Superior temporal gyrus (tissue), 1 donor: ENCODE measurements around the gene DNAI2.

Experiments
- DNase-seq: peaks from one replicate; pipeline ENCODE4 v3.0.0-alpha.2; 2016; ENCODE audit errors: extremely low spot score

The DNAI2 gene

DNA sequence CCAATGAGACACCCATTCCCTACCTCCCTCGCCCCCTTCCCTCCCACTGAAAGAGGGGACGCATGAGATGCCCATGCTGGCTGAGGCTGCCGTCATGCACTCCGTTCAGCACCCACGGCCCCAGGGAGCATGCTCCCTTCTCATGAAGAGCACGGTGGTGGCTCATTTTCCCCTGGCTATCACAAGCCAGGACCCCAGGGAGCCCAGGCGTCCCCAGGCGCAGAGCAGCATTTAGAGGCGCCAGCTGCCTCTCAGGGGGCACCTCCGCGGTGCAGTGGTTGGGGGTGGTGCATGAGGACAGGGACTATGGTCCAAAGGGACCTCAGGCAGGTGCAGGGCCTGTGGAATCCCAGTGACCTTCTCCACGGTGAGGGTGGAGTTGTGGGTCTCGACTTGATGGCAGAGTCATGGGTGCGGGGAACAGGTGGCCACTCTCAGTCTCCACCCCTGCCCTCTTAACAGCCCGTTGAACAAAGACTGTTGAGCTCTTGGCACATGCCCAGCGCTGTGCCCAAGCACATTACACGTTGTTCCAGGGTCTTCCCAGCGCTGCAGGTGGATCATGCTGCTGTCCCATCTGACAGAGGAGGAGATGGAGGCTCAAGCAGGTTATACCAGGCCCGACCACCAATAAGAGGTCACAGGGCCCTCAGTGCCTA, 65.6 kb downstream of the DNAI2 start:
- no peak for DNase-seq

- peak; percentile 70 for DNase-seq
Measured at GRCh38 chr17:74340470-74341023, 66.5 kb downstream of the DNAI2 start.

- DNase-seq, result no peak
Measured at GRCh38 chr17:74342224-74342623, 68.2 kb downstream of the DNAI2 start.

DNA sequence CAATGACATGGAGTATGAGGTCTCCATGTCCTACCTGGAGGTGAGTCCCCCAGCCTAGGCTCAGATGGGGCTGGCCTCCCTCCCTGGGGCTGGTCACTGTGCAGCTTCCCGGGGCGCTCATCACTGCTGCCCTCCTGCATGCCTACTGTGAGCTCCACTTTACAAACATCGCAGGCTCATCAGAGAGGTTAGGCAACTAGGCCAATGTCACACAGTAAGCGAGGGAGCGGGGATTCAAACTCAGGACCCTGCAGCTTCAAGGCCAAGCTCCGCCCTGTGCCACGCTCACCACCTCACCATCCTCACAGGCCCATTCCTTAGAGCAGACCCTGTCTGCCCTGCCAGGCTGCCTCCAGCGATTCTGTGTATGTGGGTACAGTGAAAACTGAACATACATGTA, 69.1 kb downstream of the DNAI2 start:
- no peak for DNase-seq

DNA sequence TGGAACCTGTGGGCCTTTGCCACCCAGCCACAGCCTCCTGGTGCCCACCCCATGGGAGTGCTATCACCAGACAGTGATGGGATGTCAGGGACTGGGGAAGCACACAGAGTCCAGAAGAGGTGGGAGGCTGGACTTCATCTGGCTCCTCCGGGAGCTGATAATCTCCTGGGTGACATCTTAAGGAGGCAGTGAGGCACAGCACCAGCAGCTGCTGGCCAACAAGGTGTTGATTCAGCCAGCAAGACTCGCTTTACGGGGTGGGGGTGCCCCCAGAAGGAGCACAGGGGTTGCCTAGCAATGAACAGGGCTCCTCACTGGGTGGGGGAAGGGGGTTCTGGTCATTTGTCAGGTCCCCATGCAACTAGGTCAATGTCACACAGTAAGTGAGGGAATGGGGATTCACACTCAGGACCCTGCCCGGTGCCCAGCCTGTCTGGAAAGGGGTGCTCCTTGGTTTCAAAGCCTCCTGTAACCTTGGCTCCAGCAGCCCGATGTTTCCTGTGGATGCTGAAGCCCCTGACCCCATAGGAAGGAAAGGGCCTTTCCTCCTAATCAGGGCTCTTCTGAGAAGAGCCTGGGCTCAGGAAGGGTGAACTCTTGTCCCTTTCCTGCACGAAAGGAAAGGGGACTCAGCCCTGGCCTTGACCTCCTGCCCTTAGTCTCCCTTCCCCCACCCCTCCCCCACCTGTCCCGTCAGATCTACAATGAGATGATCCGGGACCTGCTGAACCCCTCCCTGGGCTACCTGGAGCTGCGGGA, 69.7 kb downstream of the DNAI2 start:
- no peak for DNase-seq

DNA sequence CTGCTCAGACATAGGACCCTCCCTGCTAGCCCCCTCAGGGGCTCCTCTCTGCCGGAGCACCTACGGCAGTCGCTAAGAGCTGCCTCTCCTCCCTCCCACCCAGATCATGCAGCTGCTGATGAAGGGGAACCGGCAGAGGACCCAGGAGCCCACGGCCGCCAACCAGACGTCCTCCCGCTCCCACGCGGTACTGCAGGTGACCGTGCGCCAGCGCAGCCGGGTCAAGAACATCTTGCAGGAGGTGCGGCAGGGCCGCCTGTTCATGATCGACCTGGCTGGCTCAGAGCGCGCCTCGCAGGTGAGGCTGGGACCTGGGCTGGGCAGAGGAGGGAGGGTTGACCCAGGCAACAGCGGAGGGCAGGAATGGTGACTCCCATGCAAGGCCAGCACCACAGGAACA, 70.6 kb downstream of the DNAI2 start:
- no peak for DNase-seq

DNA sequence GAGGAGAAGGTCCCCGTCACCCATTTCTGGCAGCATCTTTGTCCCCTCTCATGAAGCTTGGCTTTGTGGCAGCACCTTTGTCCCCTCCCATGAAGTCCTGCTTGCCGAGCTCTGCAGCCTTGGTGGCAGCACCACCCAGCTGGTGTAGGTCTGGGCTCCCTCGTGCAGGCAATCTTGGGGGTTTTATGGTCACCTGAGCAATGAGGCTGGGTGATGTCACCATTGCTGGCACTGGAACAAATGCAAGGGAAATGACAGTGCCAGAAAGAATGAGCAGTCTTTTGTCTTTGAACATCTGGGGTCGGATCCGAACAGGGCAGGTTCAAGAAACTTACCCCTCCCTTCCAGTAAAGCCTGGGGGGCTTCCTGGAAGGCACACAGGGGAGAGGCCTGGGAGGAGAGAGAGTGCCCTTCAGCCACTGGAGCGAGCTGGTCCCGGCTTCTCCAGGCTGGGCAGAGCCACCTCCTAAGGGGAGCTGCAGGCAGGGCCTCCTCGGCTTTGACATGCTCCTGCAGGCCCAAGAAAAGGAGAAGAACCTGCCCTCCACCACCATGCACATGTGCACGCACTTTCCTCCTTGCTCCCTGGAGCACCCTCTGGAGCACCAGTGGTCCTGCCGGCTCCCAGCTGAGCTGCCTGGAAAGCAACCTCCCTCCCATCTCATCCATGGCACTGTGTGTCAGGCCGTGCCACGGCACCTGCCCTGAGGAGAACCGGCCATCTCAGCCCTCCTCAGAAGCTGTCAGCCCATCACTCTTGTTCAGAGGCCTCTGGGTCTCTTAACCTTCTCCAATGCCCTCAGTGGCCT, 71.6 kb downstream of the DNAI2 start:
- no peak for DNase-seq

- no peak for DNase-seq
Measured at GRCh38 chr17:74347646-74348045, 73.6 kb downstream of the DNAI2 start.

GRCh38 chr17:74349120-74349519, 75.1 kb downstream of the DNAI2 start:
- DNase-seq, result no peak

DNA sequence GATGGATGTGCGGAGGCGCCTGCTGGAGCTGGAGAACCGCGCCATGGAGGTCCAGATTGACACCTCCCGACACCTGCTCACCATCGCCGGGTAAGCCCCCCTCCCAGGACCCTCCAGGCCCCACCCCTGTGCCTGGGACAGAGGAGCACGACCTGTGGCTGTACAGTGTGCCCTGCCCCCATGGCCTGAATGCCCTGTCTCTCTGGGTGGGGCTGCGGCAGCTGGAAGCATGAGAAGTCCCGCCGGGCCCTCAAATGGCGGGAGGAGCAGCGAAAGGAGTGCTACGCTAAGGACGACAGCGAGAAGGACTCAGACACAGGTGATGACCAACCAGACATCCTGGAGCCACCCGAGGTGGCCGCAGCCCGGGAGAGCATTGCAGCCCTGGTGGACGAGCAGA, 76.5 kb downstream of the DNAI2 start:
- no peak for DNase-seq

DNA sequence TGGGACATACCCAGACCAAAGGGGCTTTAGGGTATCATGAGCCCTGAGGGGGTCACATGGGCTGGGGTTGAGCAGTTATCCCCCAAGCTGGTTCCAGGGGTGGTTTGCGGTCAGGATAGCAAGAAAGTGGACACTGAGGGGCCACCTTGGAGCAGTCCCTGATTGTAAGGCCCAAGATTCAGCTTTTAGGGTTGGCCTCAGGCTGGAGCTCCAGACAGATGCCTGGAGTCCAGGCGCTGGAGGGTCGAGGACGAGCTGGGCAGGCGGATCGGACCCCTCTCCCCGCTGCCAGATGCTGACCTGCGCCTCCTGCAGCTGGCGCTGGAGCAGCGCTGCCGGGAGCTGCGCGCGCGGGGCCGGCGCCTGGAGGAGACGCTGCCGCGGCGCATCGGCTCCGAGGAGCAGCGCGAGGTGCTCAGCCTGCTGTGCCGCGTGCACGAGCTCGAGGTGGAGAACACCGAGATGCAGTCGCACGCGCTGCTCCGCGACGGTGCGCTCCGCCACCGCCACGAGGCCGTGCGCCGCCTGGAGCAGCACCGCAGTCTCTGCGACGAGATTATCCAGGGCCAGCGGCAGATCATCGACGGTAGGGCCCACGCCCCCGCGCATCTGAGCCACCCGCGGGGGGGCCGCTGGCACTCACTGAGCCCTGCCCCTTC, 77.6 kb downstream of the DNAI2 start:
- no peak for DNase-seq

DNA sequence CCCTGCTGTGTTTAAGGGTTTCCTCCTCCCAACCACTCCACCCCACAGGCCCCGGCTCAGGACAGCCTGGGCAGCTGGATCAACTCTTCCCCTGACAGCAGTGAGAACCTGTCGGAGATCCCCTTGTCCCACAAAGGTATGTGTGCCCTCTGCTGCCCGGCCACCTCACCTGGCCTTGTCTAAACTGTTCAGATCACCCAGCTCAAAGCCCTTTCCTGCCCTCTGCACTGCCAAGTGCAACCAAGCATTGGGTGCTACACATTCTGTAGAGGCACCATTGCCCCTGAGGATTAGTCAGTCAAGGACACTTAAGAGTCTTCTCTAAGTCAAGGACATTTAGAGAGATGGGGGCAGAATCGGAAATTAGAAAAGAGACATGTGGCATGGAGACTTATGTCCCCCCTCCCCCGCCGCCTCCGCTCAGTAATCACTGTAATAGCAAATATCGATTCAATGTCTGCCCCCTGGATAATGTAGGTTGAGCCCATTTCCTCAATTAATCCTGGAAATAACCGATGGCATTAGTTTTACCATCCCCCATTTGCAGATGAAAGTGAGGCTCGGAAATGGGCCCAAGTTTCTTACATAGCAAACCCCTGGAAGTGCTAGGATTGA, 79.5 kb downstream of the DNAI2 start:
- DNase-seq, result no peak

- DNase-seq, result peak; percentile 38
Measured at GRCh38 chr17:74354123-74354522, 80.1 kb downstream of the DNAI2 start.

- DNase-seq, result no peak
Measured at GRCh38 chr17:74354561-74354960, 80.5 kb downstream of the DNAI2 start.

GRCh38 chr17:74355065-74355464, 81.0 kb downstream of the DNAI2 start:
- no peak for DNase-seq

GRCh38 chr17:74356646-74357465, 82.8 kb downstream of the DNAI2 start:
- no peak for DNase-seq

DNA sequence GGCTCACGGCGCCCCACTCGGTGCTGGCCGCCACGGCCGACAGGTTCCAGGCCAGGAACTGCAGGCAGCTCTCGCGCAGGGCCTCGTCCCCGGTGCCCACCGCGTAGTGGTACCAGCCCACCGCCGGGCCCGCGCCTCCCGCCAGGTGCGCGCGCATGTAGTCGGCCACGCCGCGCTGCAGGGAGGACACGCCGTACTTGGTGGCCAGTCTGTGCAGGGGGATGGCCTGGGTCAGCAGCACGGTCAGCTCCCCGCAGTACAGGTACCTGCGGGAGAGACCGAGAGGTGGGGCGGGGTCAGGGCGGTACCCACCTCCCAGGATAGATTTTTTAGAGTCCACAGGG, 83.4 kb downstream of the DNAI2 start:
- no peak for DNase-seq

- DNase-seq, result no peak
Measured at GRCh38 chr17:74358697-74359096, 84.7 kb downstream of the DNAI2 start.

GRCh38 chr17:74359916-74360315, 85.9 kb downstream of the DNAI2 start:
- no peak for DNase-seq

DNA sequence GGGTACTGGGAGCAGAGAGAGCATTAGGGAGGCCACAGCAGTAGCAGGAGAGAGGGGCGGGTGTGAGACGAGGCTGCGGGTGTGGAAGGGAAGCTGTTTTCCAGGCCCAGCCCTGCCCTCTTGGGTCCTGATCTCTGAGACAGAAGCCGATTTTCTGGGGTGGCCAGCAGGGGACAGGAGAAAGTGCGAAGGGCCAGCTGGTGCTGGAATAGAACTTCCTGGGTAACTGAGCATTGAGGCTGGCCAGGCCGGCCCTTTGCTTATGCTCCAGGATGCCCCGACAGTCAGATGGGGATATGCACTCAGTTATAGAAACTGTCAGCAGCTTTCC, 86.8 kb downstream of the DNAI2 start:
- DNase-seq, result no peak
